Stimulated activated CD4-positive, alpha-beta T cell treated with anti-CD3 and anti-CD28 coated beads, Interleukin-2, amount 100 ng/mL, for 24 hours (primary cell): ENCODE data around the gene NRXN3.
"Not testable (repeated sequence)": the region's sequence is repeated elsewhere in the genome, so short reads cannot be mapped to it uniquely, and the experiment has no call there.

Experiments used
- DNase-seq, 2 donors: peaks; one replicate each; pipeline ENCODE4 v3.0.0-alpha.2; 2020

Gene NRXN3

GRCh38 chr14:78417532-78417931 lies 247.4 kb downstream of the NRXN3 start:
- no peak for DNase-seq

- no peak for DNase-seq
Observed at GRCh38 chr14:78424311-78424710, 254.1 kb downstream of the NRXN3 start.

GRCh38 chr14:78425330-78425729 lies 255.2 kb downstream of the NRXN3 start:
- no peak for DNase-seq

- DNase-seq: no peak
Observed at GRCh38 chr14:78425782-78426181, 255.6 kb downstream of the NRXN3 start.

DNA sequence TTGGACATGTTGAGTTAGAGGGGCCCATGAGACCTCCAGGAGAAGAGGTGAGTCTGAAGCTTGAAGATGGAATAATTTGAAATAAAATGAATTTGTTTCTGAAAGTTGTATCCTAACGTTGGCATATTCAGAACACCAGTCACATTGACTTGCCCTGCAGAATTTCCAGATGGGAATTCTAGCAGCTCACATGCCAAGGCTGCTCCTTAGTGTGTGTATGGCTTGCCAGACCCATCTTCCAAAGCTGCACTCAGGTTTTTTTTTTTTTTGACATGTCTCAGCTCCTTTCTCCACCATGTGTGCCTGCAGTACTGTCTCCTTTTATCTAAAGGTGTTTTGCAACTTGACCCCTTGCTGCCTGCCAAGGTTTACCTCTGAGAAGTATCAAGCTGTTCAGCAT lies 261.9 kb downstream of the NRXN3 start:
- no peak for DNase-seq

GRCh38 chr14:78437448-78437847 lies 267.3 kb downstream of the NRXN3 start:
- not testable (repeated sequence) for DNase-seq

GRCh38 chr14:78440356-78440894 lies 270.3 kb downstream of the NRXN3 start:
- no peak for DNase-seq

DNA sequence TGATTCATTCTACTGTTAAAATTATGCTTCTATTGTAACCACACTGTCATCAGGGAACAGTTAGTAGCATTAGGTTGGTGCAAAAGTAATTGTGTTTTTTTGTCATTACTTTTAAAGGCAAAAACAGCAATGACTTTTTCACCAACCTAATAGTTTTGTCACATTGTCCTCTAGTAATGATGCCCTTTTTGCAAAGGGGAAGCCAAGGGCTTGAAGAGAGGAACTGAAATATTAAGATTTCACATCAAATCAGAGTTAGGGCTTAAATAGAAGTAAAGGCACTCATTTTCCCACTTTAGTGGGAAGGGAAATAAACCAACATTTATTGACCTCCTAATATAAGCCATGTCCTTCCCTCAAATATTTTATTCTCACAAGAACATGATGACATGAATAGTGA lies 273.7 kb downstream of the NRXN3 start:
- no peak for DNase-seq

DNA sequence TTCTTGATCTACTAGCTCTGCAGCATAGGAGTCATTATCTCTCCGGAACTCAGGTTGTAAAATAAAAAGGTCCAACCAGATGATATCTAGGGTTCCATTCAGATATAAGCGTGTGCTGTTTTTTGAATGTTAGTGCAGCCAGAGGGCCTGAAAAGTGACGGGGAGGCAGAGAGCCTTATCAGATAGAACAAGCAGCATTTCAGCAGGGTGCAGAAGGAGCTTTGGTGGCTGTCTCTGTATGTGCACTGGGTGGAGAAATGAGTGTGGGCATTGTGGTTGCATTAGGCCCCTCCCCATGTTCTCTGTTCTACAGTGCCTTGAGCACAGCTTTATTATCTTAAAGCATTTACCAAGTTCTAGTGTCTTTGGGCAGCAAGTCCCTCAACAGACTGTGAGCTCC lies 275.1 kb downstream of the NRXN3 start:
- DNase-seq: no peak

- DNase-seq: no peak
Observed at GRCh38 chr14:78446807-78447206, 276.6 kb downstream of the NRXN3 start.

DNA sequence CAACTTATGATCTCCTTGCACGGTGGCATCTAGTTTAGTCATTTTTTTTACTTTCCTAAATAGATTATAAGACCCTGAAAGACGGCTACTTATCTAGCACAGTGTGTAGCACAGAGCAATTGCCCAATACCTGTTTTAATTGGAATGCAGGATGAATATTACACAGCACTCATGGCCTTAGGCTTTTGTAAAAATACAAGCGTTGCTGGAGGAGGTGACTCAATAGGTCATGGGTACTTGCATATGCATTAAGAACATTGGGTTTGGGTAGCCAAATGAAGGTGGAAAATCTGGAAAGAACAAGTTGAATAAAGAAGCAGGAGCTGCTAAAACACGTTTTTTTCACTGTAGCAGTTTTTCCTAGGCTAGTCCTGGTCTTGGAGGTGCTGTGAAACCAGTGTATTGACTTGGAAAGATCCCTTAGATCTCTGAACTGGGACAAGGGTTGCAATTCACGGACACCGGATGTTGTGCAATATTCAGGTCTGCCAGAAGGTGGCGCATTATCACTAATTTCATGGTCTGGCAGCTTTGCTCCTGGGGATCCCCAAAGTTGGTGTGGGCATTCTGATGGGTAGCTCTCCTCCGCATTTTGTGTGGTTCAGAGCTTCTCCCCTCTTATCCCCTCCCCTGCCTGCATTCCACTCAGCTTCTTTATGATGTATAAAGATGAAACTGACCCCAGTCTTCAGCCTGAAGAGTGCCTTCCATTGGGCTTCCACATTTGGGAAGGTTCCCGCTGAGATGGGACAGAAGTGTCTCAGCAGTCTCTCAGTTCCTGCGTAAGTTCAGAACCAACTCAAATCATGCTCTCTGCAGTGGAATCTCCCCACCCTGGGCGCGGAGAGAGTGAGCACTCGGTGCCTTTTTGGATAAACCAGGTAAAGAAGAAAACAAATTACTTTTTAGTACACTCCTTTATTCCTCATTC lies 278.3 kb downstream of the NRXN3 start:
- DNase-seq: peak; percentile 29 to 51

GRCh38 chr14:78450669-78451318 lies 280.6 kb downstream of the NRXN3 start:
- DNase-seq: no peak

DNA sequence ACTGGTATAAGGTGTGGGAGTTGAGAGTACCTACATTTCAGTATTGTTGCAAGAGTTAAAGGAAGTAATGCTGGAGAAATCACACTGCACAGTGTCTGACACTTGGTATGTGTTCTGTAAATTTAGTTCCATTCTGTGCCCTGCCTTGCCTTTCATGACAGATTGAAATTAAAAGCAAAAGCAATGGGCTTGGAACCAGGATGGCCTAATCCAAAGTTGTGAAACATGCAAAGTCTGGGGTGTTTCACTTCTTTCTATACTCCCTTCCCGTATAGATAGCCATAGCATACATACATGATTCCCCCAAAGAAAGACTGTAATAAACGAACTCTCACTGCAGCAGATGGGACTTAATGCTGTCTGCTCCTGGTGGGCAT lies 281.1 kb downstream of the NRXN3 start:
- no peak for DNase-seq

DNA sequence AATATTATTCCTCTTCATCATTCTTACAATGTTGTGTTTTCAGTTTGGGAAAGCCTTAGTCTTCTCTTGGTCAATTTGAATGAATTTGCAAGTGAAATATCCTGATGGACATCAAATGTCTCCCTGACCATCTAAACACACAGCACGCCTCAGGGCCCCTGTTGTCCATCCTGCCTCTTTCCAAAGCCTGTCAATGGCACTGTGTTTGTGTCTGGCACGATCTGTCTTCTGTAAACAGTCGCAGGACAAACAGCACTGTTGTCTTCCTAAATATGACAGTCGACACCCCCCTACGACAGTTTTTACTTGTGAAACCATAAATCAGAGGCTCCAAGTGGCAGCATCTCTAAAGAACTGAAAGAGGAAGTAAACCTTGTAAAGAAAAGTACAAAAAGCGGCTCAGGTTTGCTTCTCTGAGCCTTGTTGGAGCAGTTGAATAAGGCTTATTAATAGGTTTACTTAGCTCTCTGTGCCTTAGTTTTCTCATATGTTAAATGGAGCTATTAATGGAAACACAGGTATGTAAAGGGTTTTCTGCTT lies 285.8 kb downstream of the NRXN3 start:
- no peak for DNase-seq

- no peak for DNase-seq
Observed at GRCh38 chr14:78469947-78470346, 299.8 kb downstream of the NRXN3 start.

DNA sequence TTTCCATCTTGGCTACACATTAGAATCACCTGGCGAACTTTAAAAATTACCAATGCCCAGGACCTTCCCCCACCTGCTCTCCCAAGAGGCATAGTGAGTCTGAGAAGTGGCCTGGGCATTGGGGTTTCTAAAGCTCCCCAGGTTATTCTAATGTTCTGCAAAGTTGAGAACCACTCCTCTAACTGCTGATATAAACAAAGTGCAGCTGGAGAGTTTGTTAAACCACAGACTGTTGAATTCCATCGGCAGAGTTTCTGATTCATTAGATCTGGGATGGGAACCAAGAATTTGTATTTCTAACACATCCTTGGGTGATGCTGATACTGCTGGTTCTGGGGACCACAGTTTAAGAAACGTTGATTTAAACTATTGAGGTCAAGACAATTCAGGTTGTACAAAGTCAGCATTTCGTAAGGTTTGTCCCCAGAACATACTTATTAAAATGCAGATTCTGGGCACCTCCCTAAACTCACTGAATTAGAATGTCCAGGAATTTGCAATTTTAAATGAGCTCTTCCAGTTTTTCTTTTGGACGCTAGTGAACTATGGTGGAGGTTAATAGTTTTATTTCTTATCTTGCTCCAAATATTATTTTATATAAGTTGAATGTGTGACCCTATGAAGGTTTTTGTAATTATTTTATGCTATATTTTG lies 309.1 kb downstream of the NRXN3 start:
- no peak for DNase-seq

- DNase-seq: no peak
Observed at GRCh38 chr14:78484028-78484427, 313.9 kb downstream of the NRXN3 start.

DNA sequence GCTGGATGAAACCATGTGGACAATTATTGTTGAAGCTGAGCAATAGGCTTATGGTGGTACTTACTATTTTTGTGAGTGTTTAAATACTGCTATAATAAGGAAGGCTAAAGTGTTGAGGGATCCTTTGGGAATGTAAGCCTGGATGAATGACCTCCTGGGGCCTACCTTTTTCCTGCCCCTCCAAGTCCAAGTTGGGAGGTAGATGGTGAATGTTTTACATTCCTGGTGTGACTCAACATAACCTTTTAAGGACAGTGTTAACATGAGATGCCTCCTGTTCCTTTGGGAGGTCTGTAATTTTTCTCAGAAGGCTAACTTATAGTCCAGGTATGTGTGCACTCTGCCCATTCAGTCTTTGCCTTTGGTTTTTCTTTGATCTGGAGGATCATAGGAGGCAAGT lies 315.9 kb downstream of the NRXN3 start:
- DNase-seq: no peak

GRCh38 chr14:78486621-78487020 lies 316.4 kb downstream of the NRXN3 start:
- DNase-seq: no peak

DNA sequence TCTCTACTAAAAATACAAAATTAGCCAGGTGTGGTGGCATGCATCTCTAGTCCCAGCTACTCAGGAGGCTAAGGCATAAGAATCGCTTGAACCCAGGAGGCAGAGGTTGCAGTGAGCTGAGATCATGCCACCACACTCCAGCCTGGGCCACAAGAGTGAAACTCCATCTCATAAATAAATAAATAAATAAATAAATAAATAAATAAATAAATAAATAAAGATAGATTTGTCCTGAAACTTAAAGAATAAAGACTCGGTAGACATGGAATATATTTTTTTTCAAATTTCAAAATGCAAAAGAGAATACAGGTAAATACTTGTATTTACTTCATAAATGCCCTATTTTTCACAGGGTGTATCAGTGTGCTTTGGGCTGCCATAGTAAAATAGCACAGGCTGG lies 317.4 kb downstream of the NRXN3 start:
- not testable (repeated sequence) for DNase-seq

GRCh38 chr14:78488938-78489337 lies 318.8 kb downstream of the NRXN3 start:
- no peak for DNase-seq

- no peak for DNase-seq
Observed at GRCh38 chr14:78491048-78491447, 320.9 kb downstream of the NRXN3 start.

- DNase-seq: no peak
Observed at GRCh38 chr14:78498062-78498595, 328.0 kb downstream of the NRXN3 start.
